Endothelial cell of umbilical vein (primary cell): ENCODE measurements around the gene HSPBAP1.

Experiments
- CTCF ChIP-seq, 2 donors: IDR thresholded peaks; 1 replicate in 1 of 2; 2 replicates in 1 of 2; pipeline ENCODE4 v1.5.1; 2011; ENCODE audit warnings: low read length in 2 of 2, mild to moderate bottlenecking in 2 of 2, moderate library complexity in 2 of 2, control low read depth in 1 of 2, inconsistent platforms in 1 of 2, low read depth in 1 of 2; ENCODE audit not compliant: insufficient read depth in 1 of 2; ENCODE audit errors: extremely low read depth in 1 of 2
- EZH2 ChIP-seq: IDR thresholded peaks from 2 replicates; pipeline ENCODE4 v1.6.1; 2012; ENCODE audit warnings: borderline replicate concordance, low read depth, mild to moderate bottlenecking, moderate library complexity, low read length, inconsistent platforms; ENCODE audit not compliant: severe bottlenecking
- GATA2 ChIP-seq: IDR thresholded peaks from 2 replicates; pipeline ENCODE4 v1.7.0; 2011; ENCODE audit warnings: low read depth, mild to moderate bottlenecking, moderate library complexity, mixed read lengths, low read length; ENCODE audit not compliant: insufficient read length, insufficient read depth
- JUN ChIP-seq: IDR thresholded peaks from 2 replicates; pipeline ENCODE4 v1.6.1; 2011; ENCODE audit warnings: borderline replicate concordance, low read depth; ENCODE audit not compliant: insufficient read length, insufficient read depth
- MAX ChIP-seq: IDR thresholded peaks from 2 replicates; pipeline ENCODE4 v1.6.1; 2011; ENCODE audit not compliant: insufficient read depth, insufficient read length
- MYC ChIP-seq: IDR thresholded peaks from one replicate; pipeline ENCODE4 v1.6.1; 2011; ENCODE audit warnings: mild to moderate bottlenecking, low read depth, low read length
- POLR2A ChIP-seq: IDR thresholded peaks from 2 replicates; pipeline ENCODE4 v1.6.1; 2012; ENCODE audit warnings: low read depth, mild to moderate bottlenecking, control low read depth, low read length
- POLR2AphosphoS5 ChIP-seq: IDR thresholded peaks from 2 replicates; pipeline ENCODE4 v1.6.1; 2012; ENCODE audit warnings: low read depth, mild to moderate bottlenecking, control low read depth, low read length, moderate library complexity; ENCODE audit not compliant: insufficient read depth

- TF ChIP-seq CTCF (IDR thresholded peaks at IDR 0.05; ENCODE audit: extremely low read depth in 1 of 2, insufficient read depth in 1 of 2, low read depth in 1 of 2, low read length in 2 of 2) (no peak), POLR2AphosphoS5 (no peak), POLR2A (no peak), MAX (no peak), MYC (no peak), EZH2 (no peak), GATA2 (no peak), JUN (no peak)
Measured at GRCh38 chr3:122730240-122730639, 63.4 kb downstream of the HSPBAP1 start.
